Erythroblast (primary cell): ENCODE data around the gene NMT2.

Experiments used
- GATA1 ChIP-seq: IDR thresholded peaks from 2 replicates; pipeline ENCODE4 v1.6.1; 2011; ENCODE audit warnings: low read depth, mild to moderate bottlenecking, control low read depth, low read length, moderate library complexity
- POLR2A ChIP-seq: IDR thresholded peaks from 2 replicates; pipeline ENCODE4 v1.6.1; 2011; ENCODE audit warnings: mild to moderate bottlenecking, low read length

DNA sequence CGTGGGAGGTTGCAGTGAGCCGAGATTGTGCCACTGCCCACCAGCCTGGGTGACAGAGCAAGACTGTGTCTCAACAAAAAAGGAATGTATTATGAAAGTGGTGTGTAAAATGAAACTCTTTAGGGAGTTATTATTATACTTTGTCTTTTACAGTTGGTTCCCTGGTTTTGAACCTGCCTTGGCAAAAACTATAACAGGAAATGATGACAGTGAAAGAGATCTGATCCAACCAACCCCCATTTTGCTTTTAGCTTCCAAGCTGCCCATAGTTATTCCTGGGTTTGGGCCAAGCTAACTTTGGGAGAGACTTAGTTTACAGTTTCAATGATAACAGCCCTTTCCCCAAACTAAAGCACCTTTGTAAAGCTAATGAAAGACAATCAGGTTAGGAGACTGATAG, 34.1 kb upstream of the NMT2 start:
- no peak for TF ChIP-seq POLR2A
- TF ChIP-seq GATA1: no peak
